Activated CD4-positive, alpha-beta T cell treated with anti-CD3 and anti-CD28 coated beads for 4 hours (primary cell): ENCODE measurements around the gene PRICKLE2.
"Not testable (repeated sequence)": the region's sequence is repeated elsewhere in the genome, so short reads cannot be mapped to it uniquely, and the experiment has no call there.

Experiments
- DNase-seq, 2 donors: peaks; one replicate each; pipeline ENCODE4 v3.0.0-alpha.2; 2020

The PRICKLE2 gene

DNA sequence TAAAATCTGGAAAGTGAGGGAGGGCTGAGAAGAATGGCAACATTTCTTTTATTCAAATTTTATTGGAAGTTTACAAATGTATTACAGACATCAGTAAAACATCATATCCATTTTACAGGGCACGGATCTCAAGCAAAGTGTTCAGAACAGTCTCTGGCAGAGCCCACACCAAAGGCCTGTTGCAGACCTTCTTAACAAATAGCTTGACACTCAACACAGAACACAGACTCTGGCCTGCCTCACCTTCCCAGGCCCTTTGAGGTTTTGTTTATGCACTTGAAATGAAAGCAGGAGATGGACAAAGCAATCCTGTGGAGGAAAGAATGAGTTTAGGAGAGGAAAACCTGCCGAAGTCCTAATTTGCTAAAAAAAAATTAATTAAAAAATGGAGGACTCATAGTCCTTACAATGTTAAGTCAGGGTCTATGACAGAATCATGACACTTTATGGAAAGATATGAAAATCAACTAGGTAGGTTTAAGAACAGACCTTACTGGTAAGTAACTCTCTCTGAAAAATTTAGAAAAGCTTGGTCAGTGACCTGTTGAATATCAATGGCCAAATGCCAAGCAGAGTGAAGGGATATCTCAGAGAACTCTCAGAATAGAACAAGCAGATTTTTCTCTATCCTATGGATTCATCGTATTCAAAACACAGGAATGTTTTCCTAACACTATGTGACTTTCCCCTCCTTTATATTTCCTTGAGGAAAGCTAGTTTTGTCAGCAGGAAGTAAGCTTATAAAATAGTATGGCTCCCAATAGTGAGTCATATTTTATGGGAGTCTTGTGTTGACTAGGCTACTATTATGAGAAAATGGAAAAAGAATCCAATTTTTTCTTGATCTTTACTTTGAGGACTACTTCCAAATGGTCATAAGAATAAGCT, 131.2 kb downstream of the PRICKLE2 start:
- DNase-seq = no peak

DNA sequence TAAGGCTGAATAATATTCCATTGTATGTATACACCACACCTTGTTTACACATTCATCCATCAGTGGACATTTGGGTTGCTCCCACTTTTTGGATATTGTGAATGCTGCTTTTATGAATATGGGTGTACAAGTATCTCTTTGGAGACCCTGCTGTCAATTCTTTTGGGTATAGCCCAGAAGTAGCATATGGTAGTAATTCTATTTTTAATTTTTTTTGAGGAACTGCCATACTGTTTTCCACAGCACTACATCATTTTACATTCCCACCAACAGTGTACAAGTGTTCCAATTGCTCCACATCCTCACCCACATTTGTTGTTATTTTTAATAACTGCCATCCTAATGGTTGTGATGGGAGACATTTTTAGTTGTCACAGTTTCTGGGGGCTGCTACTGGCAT, 132.1 kb downstream of the PRICKLE2 start:
- DNase-seq = no peak

DNA sequence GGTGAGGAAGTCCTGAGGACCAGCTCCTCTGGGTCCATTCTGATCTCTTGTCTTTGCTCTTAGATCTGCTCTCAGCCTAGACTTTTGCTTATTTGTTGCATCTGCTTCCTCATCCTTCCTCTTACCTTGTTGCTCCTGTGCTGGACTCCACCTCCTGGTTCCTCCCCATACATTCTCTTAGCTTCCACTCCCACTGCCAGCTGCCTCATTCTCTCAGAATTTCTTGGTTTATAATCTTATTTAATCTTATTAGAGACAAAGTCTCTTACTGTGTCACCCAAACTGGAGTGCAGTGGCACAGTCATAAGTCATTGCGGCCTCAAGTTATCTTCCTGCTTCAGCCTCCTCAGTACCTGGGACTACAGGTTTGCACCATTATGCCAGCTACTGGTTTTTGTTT, 133.8 kb downstream of the PRICKLE2 start:
- DNase-seq = no peak

DNA sequence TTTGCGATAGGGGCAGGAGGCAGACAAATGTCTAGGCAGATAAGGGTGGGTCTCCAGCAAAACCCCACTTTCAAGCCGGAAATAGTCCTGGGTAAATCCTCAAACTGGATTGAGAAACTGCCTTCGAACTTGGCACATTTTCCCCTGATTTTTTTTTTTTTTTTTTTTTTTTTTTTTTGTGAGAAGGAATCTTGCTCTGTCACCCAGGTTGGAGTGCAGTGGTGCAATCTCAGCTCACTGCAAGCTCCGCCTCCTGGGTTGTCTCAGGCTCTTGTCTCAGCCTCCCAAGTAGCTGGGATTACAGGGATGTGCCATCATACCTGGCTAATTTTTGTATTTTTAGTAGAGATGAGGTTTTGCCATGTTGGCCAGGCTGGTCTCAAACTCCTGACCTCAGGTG, 135.9 kb downstream of the PRICKLE2 start:
- DNase-seq = not testable (repeated sequence)

DNA sequence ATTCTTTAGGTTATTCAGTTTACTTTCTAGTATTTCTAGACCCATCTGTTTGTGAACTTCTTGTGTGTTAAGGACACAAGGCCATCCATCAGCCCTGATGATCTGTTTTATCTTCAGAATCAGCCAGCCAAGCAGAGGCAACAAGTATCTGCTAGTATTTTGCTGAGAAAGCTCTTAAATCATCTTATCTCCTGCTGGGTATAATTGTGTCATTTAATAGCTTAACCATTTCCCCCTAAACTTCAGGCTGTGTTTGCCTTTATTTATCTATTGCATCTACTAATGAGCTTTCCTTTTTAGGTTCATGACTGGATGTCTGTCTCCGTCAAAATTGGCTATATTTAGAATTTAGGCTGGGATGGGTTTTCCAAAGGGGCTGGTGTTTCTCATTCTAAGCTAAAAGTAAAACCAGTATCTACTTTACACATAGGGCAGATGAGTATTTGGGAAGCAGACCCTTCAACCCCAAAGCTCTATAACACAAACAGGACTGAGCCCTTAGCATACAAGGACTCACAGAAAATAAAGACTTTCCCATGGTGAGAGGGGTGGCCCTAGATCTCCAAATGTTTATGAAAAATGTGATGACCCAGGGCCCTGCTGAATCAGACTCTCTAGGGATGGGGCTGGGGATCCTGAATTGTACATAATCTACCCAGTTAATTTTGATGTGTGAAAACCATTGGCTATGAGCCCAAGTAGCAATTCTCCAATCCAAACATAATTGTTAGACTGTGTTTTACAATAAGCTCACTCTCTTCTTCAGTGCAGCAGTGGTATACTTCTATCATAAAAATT, 136.7 kb downstream of the PRICKLE2 start:
- DNase-seq = no peak

DNA sequence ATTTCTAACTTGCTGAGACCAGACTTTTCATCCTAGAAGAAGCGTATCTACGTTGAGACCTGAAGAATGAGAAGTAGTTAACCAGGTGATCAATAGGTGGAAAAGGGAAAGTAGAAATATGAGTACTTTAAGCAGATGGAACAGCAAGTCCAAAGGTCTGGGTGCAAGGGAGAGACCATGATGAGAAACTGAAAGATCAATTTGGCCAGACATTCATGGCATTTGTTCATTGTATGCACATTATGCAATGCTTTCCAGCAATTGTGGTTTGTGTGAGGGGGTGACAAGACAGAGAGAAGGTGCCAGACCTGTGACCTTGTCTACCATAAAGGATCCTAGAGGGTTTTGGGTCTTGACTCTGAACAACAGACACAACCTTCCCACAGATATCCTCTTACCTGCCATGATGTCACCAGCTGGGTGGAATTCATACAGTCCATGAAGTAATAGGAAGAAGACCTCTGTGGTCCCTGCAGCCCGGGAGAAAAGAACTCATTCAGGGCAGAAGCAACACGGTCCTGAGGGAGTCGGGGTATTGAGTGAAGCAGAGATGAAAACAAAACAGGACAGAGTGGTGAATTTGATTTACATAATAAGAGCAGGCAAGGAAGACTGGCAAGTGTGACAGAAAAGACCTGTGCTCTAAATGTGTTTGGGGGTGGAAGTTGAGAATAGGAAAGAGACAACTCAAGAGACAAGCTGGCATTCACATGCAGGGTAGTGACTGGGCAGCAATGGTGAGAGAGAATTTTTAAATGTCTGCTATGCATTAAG, 138.6 kb downstream of the PRICKLE2 start:
- no peak for DNase-seq

DNA sequence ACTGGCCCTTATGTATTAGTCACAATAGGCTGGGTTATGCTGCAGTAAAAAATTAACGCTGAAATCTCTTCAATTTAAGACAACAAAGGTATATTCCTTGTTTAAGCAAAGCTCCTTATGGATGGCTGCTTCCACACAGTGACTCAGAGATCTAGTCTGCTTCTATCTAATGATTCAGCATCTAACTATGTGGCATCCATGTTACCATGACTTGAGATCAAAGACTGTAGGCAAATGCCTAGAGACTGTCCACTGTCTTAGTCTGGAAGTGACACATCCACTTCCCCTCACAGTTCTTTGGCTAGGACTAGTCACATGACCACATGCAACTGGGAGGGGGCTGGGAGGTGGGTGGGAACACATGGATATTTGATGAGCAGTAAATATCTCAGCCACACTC, 140.6 kb downstream of the PRICKLE2 start:
- no peak for DNase-seq

DNA sequence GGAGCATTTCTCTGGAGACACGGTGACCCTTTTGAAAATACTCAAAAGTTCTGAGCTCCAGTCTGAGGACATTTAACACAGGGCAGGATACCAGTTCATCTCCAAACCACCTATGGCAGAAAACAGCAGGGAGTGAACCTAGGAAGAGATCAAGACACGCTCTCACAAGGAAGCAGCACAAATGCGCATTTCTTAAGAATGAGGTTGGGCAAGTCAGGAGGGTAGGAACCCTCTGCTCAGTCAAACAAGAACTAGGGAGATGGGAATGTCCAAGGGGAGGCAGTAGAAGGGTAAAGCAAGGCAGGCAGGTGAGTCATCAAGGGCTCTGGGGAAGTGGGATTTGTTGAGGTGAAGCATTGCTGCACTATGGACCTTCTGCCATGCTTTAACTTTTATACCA, 141.7 kb downstream of the PRICKLE2 start:
- no peak for DNase-seq

DNA sequence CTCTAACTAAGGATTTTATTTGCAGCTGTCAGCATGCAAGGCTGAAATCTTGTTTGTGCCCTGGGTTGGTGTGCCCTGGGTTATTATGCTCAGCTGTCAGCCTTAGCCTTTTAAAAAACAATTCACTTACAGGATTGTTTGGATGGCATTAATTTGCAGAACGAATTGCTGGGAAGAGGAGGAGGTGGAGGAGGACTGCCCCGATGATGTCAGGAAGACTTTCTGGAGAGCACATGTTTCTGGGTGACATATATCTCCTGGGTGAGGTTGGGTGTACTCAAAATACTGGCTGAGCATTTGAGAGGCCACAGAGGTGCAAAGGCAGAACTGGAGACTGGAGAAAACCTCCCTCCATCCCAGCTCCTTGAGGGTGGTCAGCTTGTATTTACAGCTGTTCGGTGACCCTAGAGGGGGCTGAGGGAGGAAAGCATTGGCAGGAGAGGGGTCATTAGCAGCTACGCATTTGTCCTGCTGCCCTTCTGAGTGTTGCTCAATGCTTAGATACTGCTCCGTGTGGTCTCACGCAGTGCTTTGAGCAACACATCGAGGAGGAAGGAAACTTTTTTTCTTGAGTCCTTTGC, 142.2 kb downstream of the PRICKLE2 start:
- no peak for DNase-seq

DNA sequence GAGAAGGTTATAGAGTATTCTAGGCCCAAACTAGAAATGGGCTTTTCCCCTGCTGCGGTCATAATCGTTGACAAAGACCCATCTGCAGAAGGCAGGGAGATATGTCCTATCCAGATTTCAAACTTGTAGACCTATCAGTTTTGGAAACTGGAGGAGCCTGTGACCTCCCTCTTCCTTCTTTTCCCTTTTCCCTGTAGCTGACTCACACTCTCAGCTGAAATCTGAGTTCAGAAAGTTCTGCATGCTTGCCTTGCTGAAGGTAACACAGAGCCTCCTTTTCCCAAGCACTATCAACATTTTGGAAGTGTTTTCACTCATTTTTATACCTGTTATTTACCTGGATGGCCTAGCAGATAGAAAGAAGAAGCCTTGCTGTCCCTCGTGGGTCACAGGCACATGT, 142.9 kb downstream of the PRICKLE2 start:
- DNase-seq = no peak

DNA sequence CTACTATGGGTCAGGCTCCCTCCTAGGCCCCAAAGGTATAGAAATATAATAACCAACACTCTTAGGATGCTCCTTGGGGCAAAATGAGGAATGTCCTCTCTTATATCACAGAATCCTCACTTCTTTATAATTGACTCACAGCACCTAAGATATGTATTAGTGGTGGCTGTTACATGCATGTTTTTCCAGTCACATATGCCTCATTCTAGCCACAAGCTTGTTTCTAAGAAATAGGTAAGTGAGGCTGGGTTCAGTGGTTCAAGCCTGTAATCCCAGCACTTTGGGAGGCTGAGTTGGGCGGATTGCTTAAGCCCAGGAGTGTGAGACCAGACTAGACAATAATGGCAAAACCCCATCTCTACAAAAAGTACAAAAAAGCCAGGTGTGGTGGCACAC, 144.0 kb downstream of the PRICKLE2 start:
- no peak for DNase-seq

DNA sequence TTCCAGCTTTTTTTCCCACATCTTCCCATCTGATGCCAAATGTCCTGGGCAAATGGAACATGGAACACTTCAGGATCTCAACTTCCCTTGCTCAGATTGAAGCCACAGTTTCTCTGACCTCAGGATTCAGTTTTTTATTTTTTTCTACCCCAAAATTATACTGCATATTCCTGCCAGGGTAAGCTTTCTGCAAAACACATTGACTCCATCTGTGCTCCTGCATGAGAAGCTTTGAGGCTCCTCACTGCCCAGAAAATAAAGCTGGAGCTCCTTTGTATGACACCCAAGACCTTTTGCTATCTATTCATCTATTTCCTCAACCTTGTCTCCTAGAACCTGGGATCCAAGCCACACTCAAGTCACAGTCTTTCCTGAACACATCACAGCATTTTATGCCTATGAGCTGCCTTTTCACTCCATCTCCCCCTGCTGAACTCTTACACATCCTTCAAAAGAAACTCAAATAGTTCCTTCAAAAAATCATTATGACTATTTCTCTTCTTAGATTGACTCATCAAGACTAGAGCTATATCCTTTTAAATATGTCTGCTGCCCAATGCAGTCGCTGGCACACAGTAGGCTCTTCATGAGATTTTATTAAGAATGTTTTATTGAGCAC, 144.5 kb downstream of the PRICKLE2 start:
- DNase-seq = no peak

DNA sequence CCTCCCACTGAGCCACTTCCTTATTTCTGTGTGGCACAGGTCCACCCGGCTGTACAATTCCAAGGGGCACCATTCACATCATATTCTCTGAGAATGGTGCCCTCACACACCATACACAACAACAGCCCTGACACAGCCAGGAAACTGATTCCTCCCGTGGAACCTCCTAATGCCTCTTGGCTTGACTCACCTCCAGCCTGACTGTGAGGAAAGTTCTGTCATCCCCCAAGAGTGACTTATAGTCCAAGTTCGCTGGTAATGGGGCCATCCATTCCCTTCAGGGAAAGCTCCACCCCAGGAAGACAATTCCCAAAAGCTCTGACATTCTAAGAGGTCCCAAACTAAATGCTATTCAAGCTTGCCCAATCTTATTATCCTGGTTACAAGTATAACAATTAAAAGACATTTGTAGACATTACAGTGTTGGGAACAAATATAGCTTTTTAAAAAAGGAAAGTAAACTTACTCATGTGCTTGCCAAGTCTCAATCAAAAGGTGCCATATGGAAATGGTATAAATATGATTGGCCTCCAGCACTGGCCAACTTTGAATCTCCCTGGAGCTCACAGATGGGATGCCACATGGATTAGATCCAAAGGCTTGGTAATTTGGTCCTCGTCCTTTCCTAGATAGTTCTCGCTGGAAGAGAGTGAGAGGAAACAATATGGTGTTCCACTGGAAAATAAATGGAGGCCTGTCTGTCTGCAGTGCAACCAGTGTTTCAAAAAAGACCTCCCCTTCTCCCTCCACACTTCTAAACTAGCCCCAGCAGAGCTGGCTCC, 145.7 kb downstream of the PRICKLE2 start:
- DNase-seq = no peak

DNA sequence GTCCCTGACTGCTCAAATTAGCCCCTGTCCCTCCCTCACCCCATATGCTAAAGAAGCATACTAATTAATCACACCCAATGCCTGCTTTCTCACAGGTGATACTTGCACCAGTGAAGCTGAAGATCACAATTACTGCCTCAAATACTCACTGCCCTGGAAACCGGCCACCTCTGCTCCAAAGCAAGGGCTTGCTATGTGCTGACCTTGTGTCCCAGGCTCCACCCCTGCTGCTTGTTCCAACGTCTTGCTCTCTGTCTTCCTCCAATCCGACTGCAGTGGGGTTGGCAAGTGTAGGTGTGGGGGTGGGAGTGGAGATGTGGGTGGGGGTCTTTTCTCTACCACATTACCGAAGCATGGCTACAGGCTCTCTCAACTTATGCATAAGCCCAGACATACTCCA, 146.3 kb downstream of the PRICKLE2 start:
- no peak for DNase-seq

DNA sequence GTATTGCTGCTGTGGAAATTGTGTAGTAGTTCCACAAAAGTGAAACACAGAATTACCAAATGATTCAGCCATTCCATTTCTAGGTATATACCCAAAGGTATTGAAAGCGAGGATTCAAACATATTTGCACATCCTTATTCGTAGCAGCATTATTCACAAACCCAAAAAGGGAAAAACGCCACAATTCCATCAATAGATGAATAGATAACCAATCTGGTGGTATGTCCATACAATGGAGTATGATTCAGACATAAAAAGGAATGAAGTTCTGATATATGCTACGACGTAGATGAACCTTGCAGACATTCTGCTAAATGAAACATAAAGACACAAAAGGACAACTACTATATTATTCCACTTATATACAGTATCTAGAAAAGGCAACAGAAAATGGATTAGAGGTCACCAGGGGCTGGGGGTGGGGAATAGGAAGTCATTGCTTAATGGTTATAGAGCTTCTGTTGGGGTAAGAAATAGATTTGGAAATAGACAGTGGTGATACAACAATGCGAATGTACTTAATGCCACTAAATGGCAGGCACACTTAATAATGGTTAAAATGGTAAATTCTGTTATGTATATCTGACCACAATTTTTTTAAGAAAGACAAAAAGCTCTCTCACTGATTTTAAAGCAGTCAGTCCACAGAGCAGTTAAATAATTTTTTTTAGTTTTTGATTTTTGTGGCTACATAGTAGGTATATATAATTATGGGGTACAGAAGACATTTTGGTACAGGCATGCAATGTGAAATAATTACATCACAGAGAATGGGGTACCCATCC, 150.2 kb downstream of the PRICKLE2 start:
- DNase-seq = no peak

DNA sequence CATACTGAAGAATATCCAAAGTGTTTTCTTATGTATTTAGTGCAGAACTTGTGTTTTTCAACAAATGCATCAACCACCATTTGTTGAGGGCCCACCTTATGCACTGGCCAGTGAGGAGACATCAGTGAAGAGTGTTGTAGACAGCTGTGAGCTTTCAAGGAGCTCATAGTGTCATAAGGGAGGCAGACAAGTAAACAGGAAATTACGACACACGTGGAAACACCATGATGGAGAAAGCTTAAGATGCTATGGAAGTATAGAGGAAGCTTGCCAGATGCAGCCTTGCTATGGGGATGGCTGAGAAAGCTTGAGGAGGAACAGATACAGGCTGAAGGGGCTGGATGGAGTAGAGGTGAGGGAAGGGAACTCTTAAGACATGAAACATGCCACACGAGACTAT, 151.2 kb downstream of the PRICKLE2 start:
- DNase-seq = no peak

DNA sequence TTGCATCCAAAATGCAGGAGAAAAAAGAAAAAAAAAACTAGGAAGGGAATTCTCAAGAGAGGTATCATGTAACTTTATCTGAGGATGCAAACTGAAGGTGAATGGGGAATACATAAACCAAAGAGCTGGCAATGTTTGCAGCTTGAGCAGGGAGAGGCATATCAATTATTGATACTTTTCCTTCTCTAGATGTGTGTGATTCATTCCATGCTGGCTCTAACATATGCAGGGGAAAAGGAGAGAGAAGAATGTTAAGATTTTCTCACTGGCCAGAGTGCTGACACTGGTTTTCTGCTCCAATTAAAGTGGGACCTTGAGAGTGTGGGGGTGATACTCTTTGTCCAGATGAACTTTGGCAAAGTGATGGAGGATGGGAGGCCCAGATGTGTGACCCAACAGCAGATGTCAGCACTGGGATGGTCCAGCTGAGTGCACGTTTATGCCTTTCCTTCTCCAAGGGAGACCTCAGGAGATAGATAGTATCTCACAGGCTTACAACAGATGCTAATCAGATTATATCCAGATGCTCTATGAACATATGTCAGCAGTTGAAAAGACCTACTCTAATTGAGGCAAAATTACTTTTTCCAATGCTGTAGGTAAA, 152.0 kb downstream of the PRICKLE2 start:
- no peak for DNase-seq

DNA sequence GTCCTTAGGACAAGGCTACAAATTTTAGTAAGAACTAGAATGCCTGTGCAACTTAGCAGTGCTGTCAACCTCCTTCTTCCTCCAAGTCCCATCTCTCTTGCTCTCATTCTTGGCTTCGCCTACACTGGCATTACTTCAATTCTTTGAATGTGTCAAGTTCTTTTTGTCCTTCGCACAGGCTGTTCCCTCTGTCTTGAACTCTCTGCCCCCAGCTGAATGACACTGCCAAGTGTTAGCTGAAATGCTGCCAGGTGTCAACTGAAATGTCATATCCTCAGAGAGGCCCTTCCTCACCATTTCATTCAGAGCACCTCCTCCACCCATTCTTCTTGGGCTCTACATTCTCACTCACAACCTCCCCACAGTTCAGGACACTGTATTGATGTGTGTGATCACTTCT, 153.1 kb downstream of the PRICKLE2 start:
- DNase-seq = no peak

DNA sequence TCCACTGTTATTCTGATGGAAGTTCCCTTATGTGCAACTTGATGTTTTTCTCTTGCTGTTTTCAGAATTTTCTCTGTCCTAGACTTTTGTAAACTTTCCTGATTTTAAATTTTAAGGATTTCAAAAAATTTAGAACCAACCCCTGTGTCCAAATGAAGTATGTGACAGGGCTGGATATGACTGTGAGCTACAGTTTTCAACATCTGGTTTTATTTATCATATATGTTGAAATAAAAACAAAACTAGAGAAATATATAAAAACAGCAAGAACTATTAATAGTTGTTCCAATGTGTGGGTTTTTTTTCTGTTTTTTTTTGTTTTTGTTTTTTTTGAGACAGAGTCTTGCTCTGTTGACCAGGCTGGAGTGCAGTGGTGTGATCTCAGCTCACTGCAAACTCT, 154.6 kb downstream of the PRICKLE2 start:
- no peak for DNase-seq
